Left renal pelvis (tissue), 4 donors: ENCODE measurements around the gene PDK2. TPM values are rescaled to one million over a fixed set of nuclear protein-coding genes. Genes with fewer than 3 reads are reported as not detected.

ENCODE experiments used
- DNase-seq, 4 donors: peaks; one replicate each; pipeline ENCODE4 v3.0.0-alpha.2; 2013; ENCODE audit warnings: low read depth in 4 of 4, low spot score in 3 of 4
- polyA plus RNA-seq, 4 donors: library from polyadenylated mRNA; unstranded; fragments of 120-200 nt; gene quantifications; one replicate each; pipeline ENCODE4 v1.2.1, GENCODE V29; 2013; ENCODE audit not compliant: insufficient read length in 4 of 4

The PDK2 gene
- polyA plus RNA-seq, 4 donors, result 68.8 to 113 (median 112) TPM

DNA sequence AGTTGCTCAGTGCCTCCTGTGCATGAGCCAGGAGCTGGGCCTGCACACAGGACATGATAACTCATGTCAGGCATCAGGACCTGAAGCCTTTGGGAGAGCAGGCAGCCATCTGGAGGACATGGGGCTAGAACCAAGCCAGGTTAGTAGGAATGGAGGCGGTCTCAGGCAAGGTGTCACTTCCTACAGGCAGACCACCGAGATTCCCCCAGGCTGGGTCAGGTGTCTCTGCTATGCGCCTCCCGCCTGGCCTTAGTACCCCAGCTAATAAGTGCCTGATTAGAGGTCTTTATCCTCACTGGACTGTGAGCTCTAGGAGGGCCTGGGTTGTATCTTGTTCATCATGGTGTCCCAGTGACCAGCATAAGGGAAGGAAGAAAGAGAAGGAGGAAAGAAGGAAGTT lies 19.2 kb downstream of the PDK2 start:
- DNase-seq, result no peak

DNA sequence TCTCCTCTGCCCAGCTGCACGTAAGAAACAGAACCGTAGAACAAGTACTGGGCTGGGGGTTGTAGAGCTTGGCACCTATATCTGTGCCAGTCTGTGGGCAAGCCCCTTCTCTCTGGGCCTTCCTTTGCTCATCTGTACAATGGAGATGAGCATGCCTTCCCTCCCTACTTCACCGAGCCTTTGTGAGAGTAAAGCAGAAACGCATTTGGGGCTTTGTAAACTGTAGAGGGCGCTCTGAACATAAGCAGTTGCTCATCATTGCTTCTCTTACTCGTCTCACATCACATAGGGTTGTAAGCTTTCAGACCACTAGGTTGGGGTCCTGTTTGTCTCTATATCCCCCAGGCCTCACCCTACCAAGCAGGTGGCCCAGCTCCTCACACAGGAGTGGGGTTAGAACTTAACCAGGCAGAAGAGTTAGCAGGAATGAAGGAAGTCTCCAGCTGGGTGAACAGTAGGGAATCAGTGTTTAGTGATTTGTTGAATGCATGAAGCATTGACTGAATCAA lies 19.8 kb downstream of the PDK2 start:
- DNase-seq, result no peak

DNA sequence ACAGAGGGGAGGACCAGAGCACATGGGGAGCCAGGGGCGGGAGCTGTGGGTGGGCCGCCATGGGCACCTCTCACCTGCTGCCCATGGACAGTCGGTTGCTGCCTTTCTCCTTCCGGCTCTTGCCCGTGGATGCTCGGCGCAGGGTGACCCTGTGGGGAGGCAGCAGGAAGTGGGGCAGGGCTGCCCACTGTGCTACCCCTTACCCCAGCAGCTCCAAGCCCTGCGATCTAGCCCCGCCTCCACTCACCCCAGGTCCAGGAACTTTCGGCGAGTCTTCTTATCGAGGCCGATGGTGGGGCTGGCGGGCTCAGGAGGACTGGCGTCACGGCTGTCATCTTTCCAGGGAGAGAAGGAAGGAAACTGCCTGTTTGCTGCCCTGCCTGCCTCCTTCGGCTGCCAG lies 20.6 kb downstream of the PDK2 start:
- DNase-seq, result no peak

DNA sequence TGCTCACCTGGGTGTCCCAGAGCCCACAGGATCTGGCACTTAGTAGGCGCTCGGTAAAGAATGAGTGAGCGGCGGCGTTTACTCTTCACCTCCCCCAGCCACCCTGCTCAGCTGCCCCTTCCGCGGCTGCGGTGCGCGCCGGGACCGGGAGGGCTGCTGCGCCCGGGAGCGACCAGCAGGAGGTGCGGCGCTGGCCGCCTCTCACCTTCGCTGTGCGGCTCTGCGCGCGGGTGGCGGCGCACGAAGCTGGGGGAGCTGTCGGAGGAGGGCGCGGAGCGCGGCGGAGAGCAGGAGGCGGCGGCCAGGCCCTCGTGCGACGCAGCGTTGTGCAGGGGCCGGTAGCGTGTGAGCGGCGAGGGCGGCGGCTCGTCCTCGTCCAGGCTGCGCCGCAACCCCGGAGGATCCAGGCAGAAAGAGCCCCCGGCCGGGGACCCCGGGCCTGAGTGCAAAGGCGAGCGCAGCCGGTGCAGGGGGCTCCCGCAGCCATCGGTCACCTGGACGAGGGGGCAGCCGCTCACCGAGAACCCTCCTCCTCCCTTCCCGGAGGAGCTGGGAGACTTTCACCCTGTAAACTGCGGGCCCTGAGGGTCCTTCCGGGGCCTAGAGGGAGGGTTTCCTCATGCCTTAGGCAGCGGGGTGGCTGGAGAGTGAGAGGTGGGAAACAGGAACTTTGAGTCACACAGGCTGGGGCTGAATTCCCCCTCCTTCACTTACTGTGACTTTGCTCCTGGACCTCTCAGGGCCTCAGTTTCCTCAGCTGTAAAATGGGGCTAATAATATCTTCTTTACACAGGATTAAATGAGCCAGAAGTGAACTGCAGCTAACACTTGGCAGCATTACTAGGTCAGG lies 22.3 kb downstream of the PDK2 start:
- DNase-seq, result no peak

DNA sequence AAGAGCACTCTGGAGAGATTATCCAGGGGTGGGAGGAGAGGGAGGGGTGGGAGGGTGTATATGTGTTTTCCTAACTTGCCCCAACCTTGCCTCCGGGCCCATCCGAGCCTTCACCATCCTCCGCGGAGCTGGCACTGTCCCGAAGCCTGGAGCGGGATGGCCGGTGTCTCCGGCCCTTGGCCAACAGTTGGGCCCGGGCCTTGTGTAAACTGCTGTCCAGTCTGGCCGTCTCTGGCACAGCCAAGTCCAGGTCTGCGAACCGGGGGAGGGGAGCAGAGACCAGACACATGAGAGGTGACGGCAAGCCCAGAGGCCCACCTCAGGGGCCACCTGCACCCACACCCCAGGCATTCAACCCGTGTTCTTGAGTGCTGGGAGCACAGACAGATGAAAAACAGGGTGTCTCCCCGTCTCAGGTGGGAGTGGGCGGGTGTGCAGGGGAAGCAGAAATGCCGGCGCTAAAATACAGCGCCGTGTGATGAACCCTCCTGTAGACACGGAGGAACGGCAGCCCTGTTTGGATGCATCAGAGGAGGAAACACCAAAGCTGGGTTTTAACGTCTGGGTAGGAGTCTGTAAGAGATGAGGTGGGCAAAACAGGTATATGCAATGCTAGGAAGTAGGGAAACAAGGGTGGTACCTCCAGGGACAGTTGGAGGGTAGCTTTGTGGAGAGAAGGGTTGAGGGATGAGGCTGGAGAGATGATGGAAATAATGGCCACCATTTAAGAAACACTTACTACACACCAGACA lies 23.1 kb downstream of the PDK2 start:
- DNase-seq, result no peak

DNA sequence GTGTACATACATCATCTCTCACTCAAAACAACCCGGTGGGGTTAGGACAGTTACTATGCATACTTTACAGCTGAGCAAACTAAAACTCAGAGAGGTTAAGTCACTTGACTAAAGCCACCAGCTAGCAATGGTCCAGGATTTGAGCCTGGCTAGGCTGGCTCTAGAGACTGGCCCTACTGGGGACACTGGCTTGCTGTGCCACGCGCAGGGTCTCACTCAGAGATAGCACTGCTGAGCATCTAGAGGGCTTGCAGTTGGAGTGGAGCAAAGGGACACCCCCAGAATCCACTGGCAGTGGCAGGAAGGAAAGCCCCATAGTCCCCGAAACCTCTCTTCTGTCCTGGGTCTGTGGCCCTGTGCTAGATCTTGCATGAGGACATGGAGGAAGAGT lies 23.7 kb downstream of the PDK2 start:
- no peak for DNase-seq

DNA sequence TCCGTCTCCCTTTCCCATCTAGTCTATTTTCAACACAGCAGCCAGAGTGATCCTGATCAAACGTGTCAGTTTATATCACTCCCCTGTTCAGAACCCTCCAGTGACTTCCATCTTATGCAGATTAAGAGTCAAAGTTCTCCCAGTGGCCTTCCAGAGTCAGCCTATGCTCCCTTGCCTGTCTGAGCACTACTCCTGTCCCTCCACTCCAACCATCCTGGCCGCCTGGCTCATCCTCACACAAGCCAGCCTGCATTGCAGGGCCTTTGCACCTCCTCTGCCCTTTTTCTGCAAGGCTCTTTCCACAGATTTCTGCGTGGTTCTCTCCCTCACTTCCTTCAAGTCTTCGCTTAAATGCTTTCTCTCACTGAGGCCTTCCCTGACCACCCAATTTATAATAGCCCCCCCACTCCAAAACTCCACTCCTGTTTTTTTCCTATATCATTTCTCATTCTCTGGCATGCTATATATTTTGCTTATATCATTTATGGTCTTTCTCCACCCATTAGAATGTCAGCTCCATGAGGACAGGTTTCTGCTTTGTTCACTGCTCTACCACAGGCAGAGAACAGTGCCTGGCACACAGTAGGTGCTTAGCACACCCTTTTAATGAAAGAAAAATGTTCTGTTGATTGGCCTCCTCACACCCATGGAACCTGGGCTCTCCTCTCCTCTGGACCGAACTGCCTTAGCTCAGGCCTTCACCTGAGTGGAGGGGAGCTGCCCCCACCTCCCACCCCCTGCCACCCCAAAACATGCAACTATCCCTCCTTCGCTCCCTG lies 25.5 kb downstream of the PDK2 start:
- DNase-seq, result no peak

DNA sequence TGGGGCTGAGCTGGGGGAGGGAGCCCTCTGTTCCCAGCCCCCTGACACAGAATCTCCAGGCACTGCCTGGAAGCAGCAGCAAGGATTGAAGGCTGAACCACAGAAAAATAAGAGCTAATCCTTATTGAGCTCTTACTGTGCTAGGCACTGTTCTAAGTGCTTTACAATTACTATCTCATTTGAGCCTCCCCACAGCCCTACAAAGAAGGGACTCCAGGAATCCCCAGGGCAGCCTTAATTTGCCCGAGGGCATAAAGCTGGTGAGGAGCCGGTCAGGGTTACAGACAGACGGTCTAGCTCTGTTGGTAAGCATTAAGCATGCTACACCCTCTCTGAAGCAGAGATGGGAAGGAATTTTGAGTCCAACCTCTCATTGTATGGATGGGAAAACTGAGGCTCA lies 27.8 kb downstream of the PDK2 start:
- DNase-seq, result no peak

DNA sequence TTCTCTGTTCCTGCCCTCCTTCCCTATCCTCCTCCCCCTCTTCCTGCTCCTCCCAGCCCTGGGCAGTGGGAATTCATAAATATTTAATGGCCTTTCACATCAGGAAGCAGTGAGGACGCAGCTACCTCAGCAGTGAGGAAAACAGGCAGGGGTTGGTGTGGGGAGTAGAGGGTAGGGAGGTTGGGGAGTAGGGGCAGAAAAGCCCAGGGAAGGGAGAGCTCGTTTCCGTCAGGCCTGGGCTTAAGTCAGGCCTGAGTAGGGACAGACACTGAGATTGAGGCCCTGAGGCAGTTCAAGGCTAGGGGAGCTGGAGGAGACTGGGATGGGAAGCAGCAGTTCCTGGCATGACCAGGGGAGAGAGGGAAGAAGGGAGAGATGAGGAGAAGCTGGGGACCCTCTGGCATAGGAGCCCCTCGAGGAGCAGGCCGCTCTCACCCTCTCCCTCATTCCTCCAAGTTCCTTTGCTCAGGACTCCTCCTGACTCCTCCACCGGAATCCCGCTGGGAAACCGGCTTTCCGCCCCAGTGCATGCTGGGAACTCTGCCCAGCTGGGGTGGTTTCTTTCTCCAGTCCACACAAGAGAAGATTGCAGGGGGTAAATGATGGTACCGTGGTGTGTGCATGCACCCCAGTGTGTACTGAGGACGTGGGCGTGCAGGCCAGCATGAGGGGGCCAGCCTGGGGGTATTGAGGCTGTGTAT lies 28.6 kb downstream of the PDK2 start:
- DNase-seq, result no peak

DNA sequence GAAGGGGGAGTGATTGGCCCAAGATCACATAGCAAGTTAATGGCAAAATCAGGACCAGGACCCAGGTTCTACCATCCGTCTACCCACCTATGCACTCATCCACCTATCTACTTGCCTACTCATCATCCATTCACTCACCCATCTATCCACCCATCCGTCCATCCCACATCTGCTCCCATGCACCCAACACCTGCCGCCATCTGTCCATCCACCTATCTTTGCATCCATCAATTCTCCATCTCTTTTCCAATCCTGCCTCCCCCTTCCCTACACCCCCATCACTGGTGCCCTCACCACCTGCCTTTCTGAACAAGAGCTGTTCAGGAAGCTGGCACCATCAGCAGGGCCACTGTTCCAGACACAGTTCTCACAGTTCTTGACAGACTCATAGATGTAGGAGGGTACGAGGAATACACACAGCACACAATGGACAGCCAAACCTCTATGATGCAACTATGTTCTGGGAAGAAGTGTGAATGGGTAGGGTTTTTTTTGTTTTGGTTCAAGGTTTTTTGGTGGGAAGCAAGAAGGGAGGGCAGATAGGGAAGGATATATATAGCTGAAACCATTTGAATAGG lies 30.4 kb downstream of the PDK2 start:
- DNase-seq, result no peak

DNA sequence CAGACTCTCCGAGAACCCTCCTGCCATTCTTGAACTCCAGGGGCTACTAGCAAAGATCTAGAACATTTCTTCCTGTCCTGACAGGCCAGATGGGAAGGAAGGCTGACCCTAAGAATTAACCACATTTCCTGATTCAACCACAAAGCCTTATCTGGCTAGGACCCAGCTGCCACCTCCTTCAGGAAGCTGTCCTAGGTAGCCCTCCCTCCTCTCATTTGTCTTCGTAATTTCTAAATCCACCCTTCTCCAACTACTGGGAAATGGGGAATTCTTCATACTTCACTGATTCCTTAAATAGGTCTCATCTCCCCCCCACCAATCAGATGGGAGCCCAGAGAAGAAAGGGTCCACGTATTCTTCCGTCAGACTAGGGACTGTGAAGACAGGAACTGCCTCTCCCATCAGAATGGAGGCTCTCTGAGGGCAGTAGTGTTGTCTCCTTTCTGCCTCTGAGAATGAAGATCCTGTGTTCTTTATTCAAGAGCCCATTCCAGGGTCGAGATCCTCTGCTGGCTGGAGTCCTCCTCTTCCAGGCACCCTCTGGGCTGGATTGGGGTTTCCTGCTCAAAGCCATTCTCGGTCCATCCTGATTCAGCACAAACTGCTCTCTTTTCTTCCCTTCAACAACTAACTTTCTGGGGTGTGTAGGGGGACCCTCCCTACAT lies 32.7 kb downstream of the PDK2 start:
- no peak for DNase-seq

DNA sequence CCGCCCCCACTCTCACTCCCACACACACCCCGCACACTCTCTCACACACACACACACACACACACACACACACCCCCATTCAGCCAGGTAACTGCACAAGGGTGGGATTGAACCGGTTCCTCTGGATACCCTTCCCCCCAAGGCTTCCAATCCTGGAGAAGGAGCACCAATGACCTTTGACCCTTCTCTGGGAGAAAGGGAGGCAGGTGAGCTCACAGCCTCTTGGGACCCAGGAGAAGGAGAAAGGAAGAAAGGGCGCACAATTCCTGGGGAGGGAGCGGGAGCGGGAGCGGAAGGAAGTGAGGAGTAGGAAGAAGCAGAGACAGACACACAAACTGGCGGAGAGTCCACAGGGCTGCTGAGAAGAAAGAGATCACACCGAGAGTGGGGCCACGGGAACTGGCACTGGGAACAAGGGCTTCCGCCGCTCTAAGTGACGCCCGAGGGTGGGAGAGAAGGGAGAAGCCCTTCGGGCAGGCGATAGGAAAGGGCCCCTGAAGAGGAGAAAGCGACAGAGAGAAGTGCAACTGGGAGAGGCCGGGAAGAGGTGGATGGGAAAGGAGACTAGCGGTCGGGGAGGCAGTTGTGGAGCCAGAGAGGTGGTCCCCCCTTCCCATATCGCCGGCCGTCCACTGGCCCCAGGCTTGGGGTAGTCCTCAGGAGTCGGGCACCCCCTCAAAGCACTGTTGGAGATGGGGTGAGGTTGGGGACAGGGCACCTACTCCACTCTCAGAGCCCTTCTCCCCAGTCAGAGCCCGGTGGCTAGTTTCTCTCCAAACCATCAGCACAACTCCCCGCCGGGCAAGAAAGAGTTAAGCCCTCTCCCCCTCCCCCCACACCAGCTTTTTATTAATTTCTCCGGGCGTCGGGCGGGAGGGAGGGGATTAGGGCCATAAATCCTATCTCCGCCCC lies 33.5 kb downstream of the PDK2 start:
- no peak for DNase-seq

DNA sequence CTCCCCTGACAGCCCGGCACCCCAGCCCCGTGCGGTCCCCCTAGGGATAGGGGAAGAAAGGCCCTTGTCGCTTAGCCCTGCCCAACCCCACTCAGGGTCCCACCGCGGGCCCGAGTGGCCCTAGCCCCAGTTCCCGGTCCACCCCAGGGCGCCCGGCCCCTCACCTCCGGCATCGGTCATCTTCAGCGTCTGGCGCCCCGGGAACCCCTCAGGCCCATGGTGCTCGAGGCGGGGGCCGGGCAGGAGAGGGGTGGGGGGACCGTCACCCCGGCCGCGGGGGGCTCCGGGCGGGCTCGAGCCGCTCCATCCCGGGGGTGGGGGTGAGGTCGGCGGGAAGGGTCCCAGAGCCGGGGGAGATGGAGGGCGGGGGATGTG lies 34.2 kb downstream of the PDK2 start:
- DNase-seq, result no peak

DNA sequence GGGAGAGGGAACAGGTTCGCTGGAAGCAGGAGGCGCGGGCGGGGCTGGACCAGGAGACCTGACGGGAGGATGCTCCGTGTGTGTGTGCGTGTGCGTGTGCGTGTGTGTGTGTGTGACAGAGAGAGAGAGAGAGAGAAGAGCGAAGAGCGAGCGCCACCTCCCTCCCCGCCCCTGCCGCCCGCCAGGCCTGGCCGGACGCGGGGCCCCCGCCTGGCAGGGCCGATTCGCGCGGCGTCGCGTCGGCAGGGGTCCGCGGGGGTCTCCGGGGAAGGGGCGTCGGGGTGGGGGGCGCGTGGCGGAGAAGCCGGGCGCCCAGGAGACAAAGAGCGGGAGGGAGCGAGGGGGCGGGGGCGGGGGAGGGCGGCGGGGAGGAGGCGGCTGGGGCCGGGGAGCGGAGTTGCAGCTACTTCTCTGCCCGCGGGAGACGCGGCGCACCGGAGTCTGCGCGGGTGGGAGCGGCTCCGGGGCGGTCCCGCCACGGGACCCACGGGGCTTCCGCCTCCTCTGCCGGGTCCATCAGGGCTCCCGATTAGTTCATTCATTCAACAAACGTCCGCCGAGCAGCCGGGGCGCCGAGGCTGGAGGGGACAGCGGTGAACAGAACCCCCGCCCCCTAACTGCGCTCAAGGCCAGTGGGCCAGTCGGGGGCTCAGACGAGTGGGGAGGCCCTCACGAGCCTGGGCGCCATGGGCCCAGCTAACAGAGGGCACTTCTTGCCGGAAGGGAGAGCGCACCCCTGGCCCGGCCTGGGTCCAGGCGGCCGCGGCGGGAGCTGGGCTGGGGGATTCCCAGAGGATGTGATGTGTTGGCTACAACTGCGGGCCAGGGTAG lies 34.8 kb downstream of the PDK2 start, which contains the start of gene SAMD14:
TSS of gene SAMD14 (minus strand) at position 433 of the 831 bp plus-strand sequence. CDS start 5,201 bp downstream, outside the sequence.
- no peak for DNase-seq

DNA sequence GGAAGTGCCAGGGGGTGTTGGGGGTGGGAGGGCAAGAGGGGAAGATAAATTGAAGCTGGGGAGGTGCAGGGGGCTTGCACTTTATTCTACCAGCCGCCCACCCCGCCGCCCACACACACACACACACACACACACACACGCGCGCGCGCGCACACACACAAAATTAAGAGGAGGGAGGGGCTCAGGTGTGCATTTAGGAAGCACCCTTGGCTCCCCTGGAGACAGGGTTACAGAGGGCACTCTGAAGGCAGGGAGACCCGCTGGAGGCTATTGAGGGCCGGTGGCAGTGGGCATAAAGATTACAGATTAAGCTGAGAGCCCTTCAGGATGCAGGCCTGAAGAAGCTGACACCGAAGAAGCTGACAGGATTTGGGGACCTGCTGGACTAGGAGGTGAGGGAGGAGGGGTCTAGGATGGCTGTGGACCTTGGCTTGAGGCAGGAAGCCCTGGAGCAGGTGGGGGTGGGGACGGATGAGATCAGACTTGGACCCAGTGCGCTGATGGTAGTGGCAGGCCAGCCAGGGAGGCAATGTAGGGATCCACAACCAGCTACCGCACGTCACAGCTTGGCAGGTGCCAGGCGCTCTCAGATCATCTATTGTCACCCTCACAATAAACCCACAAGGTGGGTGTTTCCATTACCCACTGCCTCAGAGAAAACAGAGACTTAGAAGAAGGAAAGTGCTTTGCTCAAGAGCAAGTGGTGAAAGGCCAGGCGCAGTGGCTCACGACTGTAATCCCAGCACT lies 35.6 kb downstream of the PDK2 start:
- DNase-seq, result no peak

DNA sequence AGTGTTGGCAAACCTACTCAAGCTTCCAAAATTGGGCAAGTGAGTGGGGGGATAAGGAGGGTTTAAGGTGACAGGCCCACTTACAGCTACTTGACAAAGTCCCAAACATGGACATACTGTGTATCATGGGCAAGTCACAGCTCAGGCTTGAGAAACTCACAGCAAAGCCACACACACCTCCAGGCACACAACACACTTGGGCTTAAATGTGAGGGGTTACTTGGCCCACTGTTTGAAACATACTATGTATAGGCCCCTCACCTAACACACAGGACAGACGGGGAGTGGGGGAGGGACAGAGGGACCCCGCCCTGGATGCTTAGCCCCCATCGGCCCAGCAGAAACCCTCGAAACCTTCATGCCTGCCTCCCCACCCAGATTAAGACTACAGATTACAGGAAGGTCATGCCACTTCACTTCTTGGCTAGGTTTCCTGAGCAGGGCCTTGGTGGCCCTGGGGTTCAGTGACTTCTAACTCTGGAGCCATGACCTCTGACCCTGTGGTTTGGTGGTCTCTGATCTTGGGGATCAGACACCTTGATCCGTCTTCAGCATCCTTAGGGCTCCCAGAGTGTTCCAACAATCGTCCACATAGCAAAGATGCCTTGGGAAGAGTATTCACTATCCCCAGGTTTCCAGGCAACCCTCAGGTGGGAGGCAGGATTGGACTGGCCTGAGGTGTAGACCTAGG lies 37.1 kb downstream of the PDK2 start:
- no peak for DNase-seq
